H1 (cell line): Measurements from ENCODE around the gene C3orf20. TPM values are rescaled to one million over a fixed set of nuclear protein-coding genes. Genes with fewer than 3 reads are reported as not detected.

Source experiments
- CTCF ChIA-PET: fragments of 300-600 bp; sonication (Branson Sonifier 250); formaldehyde crosslinking; loops from one replicate; lab custom pipeline; 2021; ENCODE audit not compliant: partially characterized antibody; lab: Charles Lee
- POLR2A ChIA-PET: fragments of 300-600 bp; sonication (Branson Sonifier 250); formaldehyde crosslinking; loops from one replicate; lab custom pipeline; 2021; ENCODE audit warnings: inconsistent platforms; ENCODE audit not compliant: partially characterized antibody; lab: Charles Lee
- DNase-seq, 2 experiments: peaks; one replicate each; pipeline versions ENCODE4 v3.0.0 to v3.0.0-alpha.2; 2010 to 2022; ENCODE audit warnings: low spot score in 2 of 2, low read depth in 1 of 2, mixed read lengths in 1 of 2
- FAIRE-seq: peaks from 2 replicates; lab custom pipeline; 2011; peaks lifted over from hg19 to GRCh38; lab: Jason Lieb, UNC
- H2AFZ ChIP-seq: 2 replicates; pipeline ENCODE4 v1.8.1; 2012; ENCODE audit warnings: low read length, inconsistent platforms
- H2AK5ac ChIP-seq: 2 replicates; pipeline ENCODE4 v1.6.1; 2013; ENCODE audit warnings: low read depth, low read length
- H2BK120ac ChIP-seq: replicated peaks from 2 replicates; pipeline ENCODE3; 2013; ENCODE audit warnings: low read depth, low read length, inconsistent platforms
- H2BK12ac ChIP-seq: 2 replicates; pipeline ENCODE4 v1.6.1; 2013; ENCODE audit warnings: low read depth, low read length
- H2BK15ac ChIP-seq: 2 replicates; pipeline ENCODE4 v1.6.1; 2013; ENCODE audit warnings: low read length
- H2BK20ac ChIP-seq: 2 replicates; pipeline ENCODE4 v1.6.1; 2013; ENCODE audit warnings: low read length
- H2BK5ac ChIP-seq: 2 replicates; pipeline ENCODE4 v1.6.1; 2013; ENCODE audit warnings: low read depth, low read length
- H3K14ac ChIP-seq: 2 replicates; pipeline ENCODE4 v1.6.1; 2013; ENCODE audit warnings: inconsistent platforms; ENCODE audit not compliant: insufficient read length
- H3K18ac ChIP-seq: 2 replicates; pipeline ENCODE4 v1.6.1; 2013; ENCODE audit warnings: low read length; ENCODE audit errors: extremely low read depth
- H3K23ac ChIP-seq: 2 replicates; pipeline ENCODE4 v1.6.1; 2013; ENCODE audit warnings: inconsistent platforms; ENCODE audit not compliant: insufficient read length
- H3K23me2 ChIP-seq: 2 replicates; pipeline ENCODE4 v1.6.1; 2013; ENCODE audit warnings: low read depth, low read length
- H3K27ac ChIP-seq: 2 replicates; pipeline ENCODE4 v1.6.1; 2011; ENCODE audit warnings: low read depth, low read length, inconsistent platforms
- H3K27me3 ChIP-seq, 4 experiments: replicated peaks in 1 of 4; 1 replicate in 1 of 4; 2 replicates in 3 of 4; pipeline versions ENCODE4 v1.6.1 to v1.8.1; 2011 to 2013; ENCODE audit warnings: low read length in 3 of 4, mild to moderate bottlenecking in 3 of 4, inconsistent platforms in 2 of 4, mixed read lengths in 2 of 4, moderate library complexity in 1 of 4; ENCODE audit not compliant: control insufficient read depth in 3 of 4, insufficient read depth in 3 of 4; ENCODE audit errors: extremely low read depth in 1 of 4
- H3K36me3 ChIP-seq, 4 experiments: 2 replicates each; pipeline versions ENCODE4 v1.6.1 to v1.8.1; 2011 to 2013; ENCODE audit warnings: mild to moderate bottlenecking in 4 of 4, low read length in 3 of 4, moderate library complexity in 2 of 4, control low read depth in 1 of 4, inconsistent platforms in 1 of 4; ENCODE audit not compliant: insufficient read depth in 4 of 4, control insufficient read depth in 2 of 4
- H3K4ac ChIP-seq: replicated peaks from 2 replicates; pipeline ENCODE3; 2013; ENCODE audit warnings: low read length, low read depth, mixed read lengths, inconsistent platforms; ENCODE audit not compliant: insufficient read length
- H3K4me1 ChIP-seq, 4 experiments: replicated peaks in 1 of 4; 1 replicate in 1 of 4; 2 replicates in 3 of 4; pipeline versions ENCODE4 v1.6.1 to v1.8.1; 2011 to 2013; ENCODE audit warnings: low read length in 3 of 4, inconsistent platforms in 2 of 4, mixed read lengths in 1 of 4; ENCODE audit not compliant: insufficient read depth in 4 of 4, control insufficient read depth in 3 of 4
- H3K4me2 ChIP-seq, 2 experiments: 2 replicates each; pipeline versions ENCODE4 v1.6.1 to v1.8.1; 2011 to 2013; ENCODE audit warnings: low read depth in 2 of 2, low read length in 2 of 2, control low read depth in 1 of 2, inconsistent platforms in 1 of 2, mild to moderate bottlenecking in 1 of 2; ENCODE audit not compliant: insufficient read depth in 1 of 2
- H3K4me3 ChIP-seq, 4 experiments: fragments of 200-600, 300-600 bp in 1 of 4; sonication (generic), shearing (Covaris generic), sonication (Bioruptor Twin) in 1 of 4; 2 replicates each; pipeline versions ENCODE4 v1.5.1 to v1.8.1; 2011 to 2016; ENCODE audit warnings: low read length in 4 of 4, low read depth in 3 of 4, control low read depth in 2 of 4, inconsistent platforms in 2 of 4, mild to moderate bottlenecking in 2 of 4, mixed read lengths in 1 of 4, moderate library complexity in 1 of 4; ENCODE audit not compliant: insufficient read depth in 2 of 4; ENCODE audit errors: extremely low read depth in 1 of 4
- H3K56ac ChIP-seq: replicated peaks from 2 replicates; pipeline ENCODE3; 2013; ENCODE audit warnings: low read depth, mild to moderate bottlenecking, mixed read lengths, low read length, inconsistent platforms; ENCODE audit not compliant: insufficient read length
- H3K79me1 ChIP-seq: 2 replicates; pipeline ENCODE4 v1.6.1; 2013; ENCODE audit warnings: low read depth, low read length, control low read depth
- H3K79me2 ChIP-seq, 2 experiments: 2 replicates each; pipeline versions ENCODE4 v1.6.1 to v1.8.1; 2012 to 2013; ENCODE audit warnings: low read length in 2 of 2, mild to moderate bottlenecking in 2 of 2, inconsistent platforms in 1 of 2; ENCODE audit not compliant: insufficient read depth in 2 of 2, control insufficient read depth in 1 of 2
- H3K9ac ChIP-seq, 4 experiments: replicated peaks in 1 of 4; 1 replicate in 1 of 4; 2 replicates in 3 of 4; pipeline versions ENCODE4 v1.6.1 to v1.8.1; 2011 to 2013; ENCODE audit warnings: low read depth in 3 of 4, low read length in 3 of 4, control low read depth in 2 of 4, mild to moderate bottlenecking in 2 of 4, moderate library complexity in 2 of 4, inconsistent platforms in 1 of 4; ENCODE audit errors: extremely low read depth in 1 of 4
- H3K9me3 ChIP-seq, 2 experiments: 2 replicates each; pipeline versions ENCODE4 v1.6.1 to v1.8.1; 2012 to 2013; ENCODE audit warnings: mild to moderate bottlenecking in 2 of 2, moderate library complexity in 2 of 2, control low read depth in 1 of 2, inconsistent platforms in 1 of 2, low read depth in 1 of 2, low read length in 1 of 2, mixed read lengths in 1 of 2; ENCODE audit not compliant: insufficient read depth in 2 of 2
- H4K20me1 ChIP-seq, 2 experiments: replicated peaks in 1 of 2; 2 replicates each; pipeline versions ENCODE3 to v1.8.1; 2011 to 2013; ENCODE audit warnings: inconsistent platforms in 2 of 2, low read length in 2 of 2, mild to moderate bottlenecking in 1 of 2; ENCODE audit not compliant: insufficient read depth in 2 of 2, control insufficient read depth in 1 of 2
- H4K5ac ChIP-seq: 2 replicates; pipeline ENCODE4 v1.6.1; 2013; ENCODE audit warnings: low read length, low read depth, mixed read lengths, inconsistent platforms; ENCODE audit not compliant: insufficient read length
- H4K8ac ChIP-seq: 2 replicates; pipeline ENCODE4 v1.8.0; 2013; ENCODE audit warnings: mild to moderate bottlenecking, moderate library complexity, low read length, inconsistent platforms; ENCODE audit not compliant: insufficient read depth; ENCODE audit errors: extremely low read depth
- H4K91ac ChIP-seq: replicated peaks from 2 replicates; pipeline ENCODE3; 2013; ENCODE audit warnings: low read length, mixed read lengths, inconsistent platforms; ENCODE audit not compliant: insufficient read length
- BACH1 ChIP-seq: IDR thresholded peaks from 2 replicates; pipeline ENCODE4 v1.6.1; 2012; ENCODE audit warnings: low read length, improper control_type of control experiment
- CEBPB ChIP-seq: IDR thresholded peaks from 2 replicates; pipeline ENCODE4 v1.6.1; 2012; ENCODE audit warnings: low read depth, low read length
- CHD1 ChIP-seq: IDR thresholded peaks from 2 replicates; pipeline ENCODE4 v1.6.1; 2012; ENCODE audit warnings: low read depth, low read length, improper control_type of control experiment
- CREB1 ChIP-seq: IDR thresholded peaks from 2 replicates; pipeline ENCODE4 v1.6.1; 2012; ENCODE audit warnings: inconsistent platforms
- EP300 ChIP-seq, 2 experiments: IDR thresholded peaks; 1 replicate in 1 of 2; 2 replicates in 1 of 2; pipeline ENCODE4 v1.6.1; 2011 to 2012; ENCODE audit warnings: low read depth in 2 of 2, low read length in 2 of 2, mild to moderate bottlenecking in 2 of 2, borderline replicate concordance in 1 of 2, inconsistent platforms in 1 of 2, moderate library complexity in 1 of 2
- MAFK ChIP-seq: IDR thresholded peaks from 2 replicates; pipeline ENCODE4 v1.6.1; 2012; ENCODE audit warnings: low read depth, mild to moderate bottlenecking, improper control_type of control experiment, low read length
- NRF1 ChIP-seq: IDR thresholded peaks from 2 replicates; pipeline ENCODE4 v1.6.1; 2011; ENCODE audit warnings: mild to moderate bottlenecking, low read depth, low read length, improper control_type of control experiment
- SIN3A ChIP-seq, 2 experiments: IDR thresholded peaks in 1 of 2; conservative IDR thresholded peaks in 1 of 2; 2 replicates each; pipeline ENCODE4 v1.6.1; 2011 to 2012; ENCODE audit warnings: low read length in 2 of 2, improper control_type of control experiment in 1 of 2, low read depth in 1 of 2, mild to moderate bottlenecking in 1 of 2
- SP1 ChIP-seq: IDR thresholded peaks from 2 replicates; pipeline ENCODE4 v1.6.1; 2011; ENCODE audit warnings: low read depth, low read length
- SRF ChIP-seq: IDR thresholded peaks from 2 replicates; pipeline ENCODE4 v1.6.1; 2011; ENCODE audit warnings: mild to moderate bottlenecking, low read depth, low read length, moderate library complexity
- TAF1 ChIP-seq: IDR thresholded peaks from 2 replicates; pipeline ENCODE4 v1.6.1; 2011; ENCODE audit warnings: mild to moderate bottlenecking, low read depth, low read length
- TBP ChIP-seq: IDR thresholded peaks from 2 replicates; pipeline ENCODE4 v1.6.1; 2011; ENCODE audit warnings: low read depth, low read length, improper control_type of control experiment
- WGBS, 2 experiments: shearing (Covaris generic) in 1 of 2; methylation state at CpG; one replicate each; pipeline versions ENCODE4 v1.1.6 to v1.1.7; 2013 to 2015; ENCODE audit warnings: low lambda C conversion rate in 2 of 2, mixed read lengths in 2 of 2, inconsistent platforms in 1 of 2, low coverage in 1 of 2, missing lambda C conversion rate in 1 of 2; ENCODE audit not compliant: insufficient replicate concordance in 2 of 2, insufficient coverage in 1 of 2, insufficient read length in 1 of 2; ENCODE audit errors: extremely low coverage in 1 of 2, missing lambda C conversion rate in 1 of 2; 5-methylcytosine and 5-hydroxymethylcytosine counted together
- polyA plus RNA-seq, 7 experiments: library from polyadenylated mRNA; depleted of rRNA in 3 of 7; stranded (reverse) in 5 of 7; unstranded in 2 of 7; fragments of >200 nt in 5 of 7; fragments of 200-250 nt in 2 of 7; gene quantifications; 1 replicate in 5 of 7; 2 replicates in 1 of 7; 4 replicates in 1 of 7; pipeline versions ENCODE4 v1.2.1 to v1.2.3, GENCODE V29; 2011 to 2013; ENCODE audit warnings: missing spikeins in 2 of 7, mixed read lengths in 2 of 7
- total RNA-seq: library from RNA; stranded (reverse); fragmentation: NEBNext Ultra II Directional; extraction: Animal tissue kit (Norgen Biotek cat#: 25700); gene quantifications from 2 replicates; pipeline ENCODE4 v1.2.1, GENCODE V29; 2021

Gene C3orf20
- total and polyA plus RNA-seq, 2 of the 8 experiments (the other 6 are each of a cell fraction or from before 2014, with no cell fraction given), result not detected

GRCh38 chr3:14701676-14702075 lies 26.7 kb downstream of the C3orf20 start:
- H2BK20ac ChIP-seq, result no peak overlapping the region
- H2BK5ac ChIP-seq, result no peak overlapping the region
- H4K8ac ChIP-seq, result no peak overlapping the region
- no peak overlapping the region for H3K9ac ChIP-seq
- H2BK12ac ChIP-seq, result no peak overlapping the region
- H3K56ac ChIP-seq, result no peak overlapping the region
- H3K4me3 ChIP-seq, result no peak overlapping the region
- no peak overlapping the region for H2AFZ ChIP-seq
- H2AK5ac ChIP-seq, result no peak overlapping the region
- TF ChIP-seq TAF1 (no peak), SRF (no peak), CREB1 (no peak), CHD1 (no peak), MAFK (no peak), NRF1 (no peak), CEBPB (no peak), SP1 (no peak), BACH1 (no peak), EP300 (IDR thresholded peaks at IDR 0.05; ENCODE audit: borderline replicate concordance in 1 of 2, low read depth in 2 of 2, low read length in 2 of 2) (no peak), TBP (no peak), SIN3A (conservative IDR thresholded peaks at IDR 0.05 in 1 of 2, IDR thresholded peaks at IDR 0.05 in 1 of 2; ENCODE audit: low read depth in 1 of 2, low read length in 2 of 2) (no peak)
- no peak overlapping the region for H4K91ac ChIP-seq
- no peaks in the 10 kb centered on the region for H3K9me3 ChIP-seq
- no peaks in the 10 kb centered on the region for H3K36me3 ChIP-seq
- FAIRE-seq, result no peak
- whole genome bisulfite sequencing, 2 experiments, result 92% methylated on average over 4 of the region's 4 CpGs; no CpG with 5 or more reads in 1 of the 2 experiments
- H3K27ac ChIP-seq, result no peak overlapping the region
- no peaks in the 10 kb centered on the region for H4K20me1 ChIP-seq
- POLR2A ChIA-PET, result no interaction called here
- no peaks in the 10 kb centered on the region for H3K4me1 ChIP-seq
- no peaks in the 10 kb centered on the region for H3K27me3 ChIP-seq
- no peaks in the 10 kb centered on the region for H3K79me2 ChIP-seq
- H3K4me2 ChIP-seq, result no peak overlapping the region
- CTCF ChIA-PET, result interaction anchor here (1.2 kb wide), 1 partner anchor 187 kb away, joined by 3 read pairs; no protein-coding TSS in a partner anchor
- no peak overlapping the region for H4K5ac ChIP-seq
- H3K14ac ChIP-seq, result no peak overlapping the region
- no peak for DNase-seq
- no peak overlapping the region for H3K23ac ChIP-seq
- no peak overlapping the region for H3K4ac ChIP-seq
- no peaks in the 10 kb centered on the region for H3K79me1 ChIP-seq
- H3K23me2 ChIP-seq, result no peaks in the 10 kb centered on the region
- no peak overlapping the region for H3K18ac ChIP-seq
- no peak overlapping the region for H2BK15ac ChIP-seq
- H2BK120ac ChIP-seq, result no peak overlapping the region
